GM18502 (cell line): ENCODE measurements around the gene DNASE1L1.

Experiments used
- ATAC-seq: cut with Tn5 transposase; IDR thresholded peaks from one replicate; pipeline ENCODE4 v1.9.1; 2021; ENCODE audit warnings: mild to moderate bottlenecking; ENCODE audit not compliant: unreplicated experiment, poor library complexity

The DNASE1L1 gene

GRCh38 chrX:154436983-154437752 lies 28.1 kb upstream of the DNASE1L1 start, which contains the start of gene GDI1:
GDI1 (plus strand) TSS chrX:154437154; CDS start chrX:154437255, 101 bp downstream.
- ATAC-seq, result no peak

GRCh38 chrX:154436374-154436982 lies 27.4 kb upstream of the DNASE1L1 start:
- ATAC-seq, result no peak

- no peak for ATAC-seq
Measured at GRCh38 chrX:154435171-154435733, 26.2 kb upstream of the DNASE1L1 start.

GRCh38 chrX:154434394-154435168 lies 25.5 kb upstream of the DNASE1L1 start:
- ATAC-seq, result no peak

GRCh38 chrX:154433605-154434004 lies 24.6 kb upstream of the DNASE1L1 start:
- no peak for ATAC-seq

- no peak for ATAC-seq
Measured at GRCh38 chrX:154432210-154432609, 23.2 kb upstream of the DNASE1L1 start.

GRCh38 chrX:154431341-154431740 lies 22.3 kb upstream of the DNASE1L1 start:
- ATAC-seq, result no peak

GRCh38 chrX:154430916-154431315 lies 21.9 kb upstream of the DNASE1L1 start:
- ATAC-seq, result no peak

- no peak for ATAC-seq
Measured at GRCh38 chrX:154430479-154430878, 21.4 kb upstream of the DNASE1L1 start.

GRCh38 chrX:154429711-154430110 lies 20.7 kb upstream of the DNASE1L1 start:
- no peak for ATAC-seq

- ATAC-seq, result peak; percentile 92
Measured at GRCh38 chrX:154428176-154429171, 19.4 kb upstream of the DNASE1L1 start, which contains the start of gene ATP6AP1. ATP6AP1 (plus strand) TSS chrX:154428677; CDS start chrX:154428693, 16 bp downstream.

- no peak for ATAC-seq
Measured at GRCh38 chrX:154426916-154427770, 18.1 kb upstream of the DNASE1L1 start.

- no peak for ATAC-seq
Measured at GRCh38 chrX:154420402-154420756, 11.3 kb upstream of the DNASE1L1 start.

- no peak for ATAC-seq
Measured at GRCh38 chrX:154419688-154420401, 10.8 kb upstream of the DNASE1L1 start.

- ATAC-seq, result no peak
Measured at GRCh38 chrX:154419189-154419588, 10.1 kb upstream of the DNASE1L1 start.

- ATAC-seq, result no peak
Measured at GRCh38 chrX:154417157-154417556, 8.1 kb upstream of the DNASE1L1 start.

GRCh38 chrX:154413142-154413541 lies 4.1 kb upstream of the DNASE1L1 start:
- ATAC-seq, result no peak

- ATAC-seq, result no peak
Measured at GRCh38 chrX:154412468-154412867, 3.4 kb upstream of the DNASE1L1 start.
